GM23338 (cell line): ENCODE data around the gene RSU1. TPM values are rescaled to one million over a fixed set of nuclear protein-coding genes. Genes with fewer than 3 reads are reported as not detected.

Experiments
- ATAC-seq: fragments of 200-7000 bp; cut with Tn5 transposase; 3 replicates; pipeline ENCODE4 v1.9.1; 2020
- DNase-seq: peaks from one replicate; pipeline ENCODE4 v3.0.0-alpha.2; 2015; ENCODE audit warnings: low spot score
- H2AFZ ChIP-seq: fragments of 200-600 bp; sonication (generic); 2 replicates; pipeline ENCODE4 v1.8.0; 2016; ENCODE audit warnings: antibody characterized with exemption, mild to moderate bottlenecking, moderate library complexity
- H3F3A ChIP-seq: fragments of 200-600 bp; sonication (generic); replicated peaks from 2 replicates; pipeline ENCODE4 v1.8.0; 2017; ENCODE audit warnings: antibody characterized with exemption, mixed run types, low read depth
- H3K27ac ChIP-seq: fragments of 200-600 bp; sonication (generic); 2 replicates; pipeline ENCODE4 v1.6.1; 2016; ENCODE audit warnings: low read depth
- H3K27me3 ChIP-seq: fragments of 200-600 bp; sonication (generic); 2 replicates; pipeline ENCODE4 v1.8.0; 2016; ENCODE audit warnings: mild to moderate bottlenecking, mixed run types, moderate library complexity; ENCODE audit not compliant: insufficient read depth
- H3K36me3 ChIP-seq: fragments of 200-600 bp; sonication (generic); 2 replicates; pipeline ENCODE4 v1.8.0; 2016; ENCODE audit warnings: mild to moderate bottlenecking; ENCODE audit not compliant: insufficient read depth
- H3K4me1 ChIP-seq: fragments of 200-600 bp; sonication (generic); 2 replicates; pipeline ENCODE4 v1.8.0; 2016; ENCODE audit warnings: mild to moderate bottlenecking, moderate library complexity; ENCODE audit not compliant: insufficient read depth
- H3K4me2 ChIP-seq: fragments of 200-600 bp; sonication (generic); 2 replicates; pipeline ENCODE4 v1.7.1; 2017; ENCODE audit warnings: mixed run types
- H3K4me3 ChIP-seq: fragments of 200-600 bp; sonication (generic); 2 replicates; pipeline ENCODE4 v1.6.1; 2016; ENCODE audit warnings: mixed run types
- H3K79me2 ChIP-seq: fragments of 200-600 bp; sonication (generic); replicated peaks from 2 replicates; pipeline ENCODE4 v1.8.0; 2017; ENCODE audit warnings: mild to moderate bottlenecking; ENCODE audit not compliant: insufficient read depth
- H3K9me2 ChIP-seq: fragments of 200-600 bp; sonication (generic); 2 replicates; pipeline ENCODE4 v1.8.0; 2017; ENCODE audit not compliant: insufficient read depth
- H4K20me1 ChIP-seq: fragments of 200-600 bp; sonication (generic); replicated peaks from 2 replicates; pipeline ENCODE4 v1.8.0; 2017; ENCODE audit warnings: mild to moderate bottlenecking; ENCODE audit not compliant: insufficient read depth
- H3K27ac Mint-ChIP-seq: 2 replicates; pipeline ENCODE4 v1.8.0; 2020; ENCODE audit warnings: inconsistent platforms, mild to moderate bottlenecking, moderate library complexity, mixed read lengths
- H3K27me3 Mint-ChIP-seq: 3 replicates; pipeline ENCODE4 v1.8.0; 2022; ENCODE audit warnings: low read depth, mild to moderate bottlenecking, moderate library complexity, mixed read lengths, inconsistent platforms; ENCODE audit not compliant: insufficient read depth, poor library complexity
- H3K36me3 Mint-ChIP-seq: 3 replicates; pipeline ENCODE4 v1.8.0; 2021; ENCODE audit warnings: low read depth, mild to moderate bottlenecking, inconsistent platforms, moderate library complexity, mixed read lengths
- H3K4me1 Mint-ChIP-seq: 3 replicates; pipeline ENCODE4 v1.8.0; 2020; ENCODE audit warnings: mild to moderate bottlenecking, inconsistent platforms, mixed read lengths
- H3K4me3 Mint-ChIP-seq: 3 replicates; pipeline ENCODE4 v1.8.0; 2021; ENCODE audit warnings: moderate library complexity, mild to moderate bottlenecking, inconsistent platforms, mixed read lengths
- H3K9me3 Mint-ChIP-seq: 3 replicates; pipeline ENCODE4 v1.8.0; 2020; ENCODE audit warnings: moderate library complexity, mild to moderate bottlenecking, inconsistent platforms, mixed read lengths
- CREB1 ChIP-seq: fragments of 250-450 bp; sonication (Bioruptor Pico); IDR thresholded peaks from 2 replicates; pipeline ENCODE4 v1.5.0; 2020; ENCODE audit warnings: low read depth, mild to moderate bottlenecking, moderate library complexity
- CTCF ChIP-seq, 2 experiments: fragments of 200-600 bp in 1 of 2; sonication (generic) in 1 of 2; conservative IDR thresholded peaks; 2 replicates each; pipeline versions ENCODE4 v1.5.1 to v1.6.1; 2016 to 2017; ENCODE audit warnings: antibody characterized with exemption in 2 of 2, low read depth in 2 of 2, mild to moderate bottlenecking in 2 of 2, moderate library complexity in 1 of 2
- EZH2 ChIP-seq: fragments of 200-600 bp; sonication (generic); IDR thresholded peaks from one replicate; pipeline ENCODE4 v1.8.0; 2017; ENCODE audit warnings: antibody characterized with exemption, mild to moderate bottlenecking, low read depth; ENCODE audit not compliant: unreplicated experiment
- EZH2phosphoT487 ChIP-seq: fragments of 200-600 bp; sonication (generic); IDR thresholded peaks from one replicate; pipeline ENCODE4 v1.8.1; 2018; ENCODE audit warnings: antibody characterized with exemption; ENCODE audit not compliant: unreplicated experiment
- JUNB ChIP-seq: IDR thresholded peaks from one replicate; pipeline ENCODE4 v1.6.1; 2016; ENCODE audit warnings: antibody characterized with exemption; ENCODE audit not compliant: unreplicated experiment
- NANOG ChIP-seq: IDR thresholded peaks from 2 replicates; pipeline ENCODE4 v1.6.1; 2016; ENCODE audit warnings: antibody characterized with exemption, borderline replicate concordance
- POLR2AphosphoS5 ChIP-seq: IDR thresholded peaks from 2 replicates; pipeline ENCODE4 v1.6.1; 2016; ENCODE audit warnings: antibody characterized with exemption, low read depth
- STAT1 ChIP-seq: IDR thresholded peaks from one replicate; pipeline ENCODE4 v1.6.1; 2016; ENCODE audit warnings: antibody characterized with exemption; ENCODE audit not compliant: unreplicated experiment
- ZNF114 ChIP-seq: fragments of 250-450 bp; sonication (Bioruptor Pico); IDR thresholded peaks from 2 replicates; pipeline ENCODE4 v1.5.0; 2020; ENCODE audit warnings: mild to moderate bottlenecking, moderate library complexity
- ZNF331 ChIP-seq: fragments of 250-450 bp; sonication (Bioruptor Pico); IDR thresholded peaks from 2 replicates; pipeline ENCODE4 v1.5.0; 2020; ENCODE audit warnings: low read depth, mild to moderate bottlenecking, moderate library complexity
- polyA plus RNA-seq: library from polyadenylated mRNA; unstranded; fragments of >200 nt; fragmentation: Nextera tagmentation; extraction: Ambion mirVana; gene quantifications from 2 replicates; pipeline ENCODE4 v1.2.1, GENCODE V29; 2016
- total RNA-seq: library from RNA; depleted of rRNA; stranded (reverse); fragments of >200 nt; shearing (Covaris generic); gene quantifications from 2 replicates; pipeline ENCODE4 v1.2.3, GENCODE V29; 2014
- TF ChIP-seq, protein P1 (sequence below): IDR thresholded peaks from one replicate; pipeline ENCODE4 v1.6.1; 2018; ENCODE audit warnings: antibody characterized with exemption; ENCODE audit not compliant: unreplicated experiment
- TF ChIP-seq, protein P2 (sequence below): IDR thresholded peaks from 2 replicates; pipeline ENCODE4 v1.6.1; 2016; ENCODE audit warnings: antibody characterized with exemption
- TF ChIP-seq, protein P3 (sequence below): fragments of 250-450 bp; sonication (Bioruptor Pico); IDR thresholded peaks from 2 replicates; pipeline ENCODE4 v1.5.0; 2020; ENCODE audit warnings: mild to moderate bottlenecking, moderate library complexity

Gene RSU1
- total and polyA plus RNA-seq, 2 experiments from 2014 or later, result 62.7 to 96.2 TPM

GRCh38 chr10:16639471-16639870, 177.8 kb downstream of the RSU1 start:
- H3K4me1 ChIP-seq, result no peaks in the 10 kb centered on the region
- no peaks in the 10 kb centered on the region for H3K27me3 Mint-ChIP-seq
- no peaks in the 10 kb centered on the region for H3K36me3 Mint-ChIP-seq
- H3K27ac ChIP-seq, result no peak overlapping the region
- H4K20me1 ChIP-seq, result peaks cover 4% of the 10 kb centered on the region; the same call in 1 of the 2 replicates
- no peaks in the 10 kb centered on the region for H3K27me3 ChIP-seq
- H3K4me1 Mint-ChIP-seq, result peaks cover 8% of the 10 kb centered on the region
- no peaks in the 10 kb centered on the region for H3F3A ChIP-seq
- DNase-seq, result no peak
- H3K9me2 ChIP-seq, result 0 out of 2 replicates have a peak, but pooled peaks cover 5% of the 10 kb centered on the region
- ATAC-seq, result no peak
- TF ChIP-seq NANOG, result no peak
- TF ChIP-seq, protein P1, sequence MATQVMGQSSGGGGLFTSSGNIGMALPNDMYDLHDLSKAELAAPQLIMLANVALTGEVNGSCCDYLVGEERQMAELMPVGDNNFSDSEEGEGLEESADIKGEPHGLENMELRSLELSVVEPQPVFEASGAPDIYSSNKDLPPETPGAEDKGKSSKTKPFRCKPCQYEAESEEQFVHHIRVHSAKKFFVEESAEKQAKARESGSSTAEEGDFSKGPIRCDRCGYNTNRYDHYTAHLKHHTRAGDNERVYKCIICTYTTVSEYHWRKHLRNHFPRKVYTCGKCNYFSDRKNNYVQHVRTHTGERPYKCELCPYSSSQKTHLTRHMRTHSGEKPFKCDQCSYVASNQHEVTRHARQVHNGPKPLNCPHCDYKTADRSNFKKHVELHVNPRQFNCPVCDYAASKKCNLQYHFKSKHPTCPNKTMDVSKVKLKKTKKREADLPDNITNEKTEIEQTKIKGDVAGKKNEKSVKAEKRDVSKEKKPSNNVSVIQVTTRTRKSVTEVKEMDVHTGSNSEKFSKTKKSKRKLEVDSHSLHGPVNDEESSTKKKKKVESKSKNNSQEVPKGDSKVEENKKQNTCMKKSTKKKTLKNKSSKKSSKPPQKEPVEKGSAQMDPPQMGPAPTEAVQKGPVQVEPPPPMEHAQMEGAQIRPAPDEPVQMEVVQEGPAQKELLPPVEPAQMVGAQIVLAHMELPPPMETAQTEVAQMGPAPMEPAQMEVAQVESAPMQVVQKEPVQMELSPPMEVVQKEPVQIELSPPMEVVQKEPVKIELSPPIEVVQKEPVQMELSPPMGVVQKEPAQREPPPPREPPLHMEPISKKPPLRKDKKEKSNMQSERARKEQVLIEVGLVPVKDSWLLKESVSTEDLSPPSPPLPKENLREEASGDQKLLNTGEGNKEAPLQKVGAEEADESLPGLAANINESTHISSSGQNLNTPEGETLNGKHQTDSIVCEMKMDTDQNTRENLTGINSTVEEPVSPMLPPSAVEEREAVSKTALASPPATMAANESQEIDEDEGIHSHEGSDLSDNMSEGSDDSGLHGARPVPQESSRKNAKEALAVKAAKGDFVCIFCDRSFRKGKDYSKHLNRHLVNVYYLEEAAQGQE, result no peak
- TF ChIP-seq STAT1, result no peak
- TF ChIP-seq ZNF331 (CRISPR knock-in tag), result no peak
- TF ChIP-seq CREB1, result no peak
- TF ChIP-seq JUNB, result no peak
- TF ChIP-seq, protein P2, sequence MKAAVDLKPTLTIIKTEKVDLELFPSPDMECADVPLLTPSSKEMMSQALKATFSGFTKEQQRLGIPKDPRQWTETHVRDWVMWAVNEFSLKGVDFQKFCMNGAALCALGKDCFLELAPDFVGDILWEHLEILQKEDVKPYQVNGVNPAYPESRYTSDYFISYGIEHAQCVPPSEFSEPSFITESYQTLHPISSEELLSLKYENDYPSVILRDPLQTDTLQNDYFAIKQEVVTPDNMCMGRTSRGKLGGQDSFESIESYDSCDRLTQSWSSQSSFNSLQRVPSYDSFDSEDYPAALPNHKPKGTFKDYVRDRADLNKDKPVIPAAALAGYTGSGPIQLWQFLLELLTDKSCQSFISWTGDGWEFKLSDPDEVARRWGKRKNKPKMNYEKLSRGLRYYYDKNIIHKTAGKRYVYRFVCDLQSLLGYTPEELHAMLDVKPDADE, result no peak
- no peak for TF ChIP-seq ZNF114 (CRISPR knock-in tag)
- no peak for TF ChIP-seq CTCF (conservative IDR thresholded peaks at IDR 0.05; ENCODE audit: low read depth in 2 of 2)
- no peak for TF ChIP-seq POLR2AphosphoS5
- TF ChIP-seq EZH2phosphoT487, result no peak
- TF ChIP-seq, protein P3, sequence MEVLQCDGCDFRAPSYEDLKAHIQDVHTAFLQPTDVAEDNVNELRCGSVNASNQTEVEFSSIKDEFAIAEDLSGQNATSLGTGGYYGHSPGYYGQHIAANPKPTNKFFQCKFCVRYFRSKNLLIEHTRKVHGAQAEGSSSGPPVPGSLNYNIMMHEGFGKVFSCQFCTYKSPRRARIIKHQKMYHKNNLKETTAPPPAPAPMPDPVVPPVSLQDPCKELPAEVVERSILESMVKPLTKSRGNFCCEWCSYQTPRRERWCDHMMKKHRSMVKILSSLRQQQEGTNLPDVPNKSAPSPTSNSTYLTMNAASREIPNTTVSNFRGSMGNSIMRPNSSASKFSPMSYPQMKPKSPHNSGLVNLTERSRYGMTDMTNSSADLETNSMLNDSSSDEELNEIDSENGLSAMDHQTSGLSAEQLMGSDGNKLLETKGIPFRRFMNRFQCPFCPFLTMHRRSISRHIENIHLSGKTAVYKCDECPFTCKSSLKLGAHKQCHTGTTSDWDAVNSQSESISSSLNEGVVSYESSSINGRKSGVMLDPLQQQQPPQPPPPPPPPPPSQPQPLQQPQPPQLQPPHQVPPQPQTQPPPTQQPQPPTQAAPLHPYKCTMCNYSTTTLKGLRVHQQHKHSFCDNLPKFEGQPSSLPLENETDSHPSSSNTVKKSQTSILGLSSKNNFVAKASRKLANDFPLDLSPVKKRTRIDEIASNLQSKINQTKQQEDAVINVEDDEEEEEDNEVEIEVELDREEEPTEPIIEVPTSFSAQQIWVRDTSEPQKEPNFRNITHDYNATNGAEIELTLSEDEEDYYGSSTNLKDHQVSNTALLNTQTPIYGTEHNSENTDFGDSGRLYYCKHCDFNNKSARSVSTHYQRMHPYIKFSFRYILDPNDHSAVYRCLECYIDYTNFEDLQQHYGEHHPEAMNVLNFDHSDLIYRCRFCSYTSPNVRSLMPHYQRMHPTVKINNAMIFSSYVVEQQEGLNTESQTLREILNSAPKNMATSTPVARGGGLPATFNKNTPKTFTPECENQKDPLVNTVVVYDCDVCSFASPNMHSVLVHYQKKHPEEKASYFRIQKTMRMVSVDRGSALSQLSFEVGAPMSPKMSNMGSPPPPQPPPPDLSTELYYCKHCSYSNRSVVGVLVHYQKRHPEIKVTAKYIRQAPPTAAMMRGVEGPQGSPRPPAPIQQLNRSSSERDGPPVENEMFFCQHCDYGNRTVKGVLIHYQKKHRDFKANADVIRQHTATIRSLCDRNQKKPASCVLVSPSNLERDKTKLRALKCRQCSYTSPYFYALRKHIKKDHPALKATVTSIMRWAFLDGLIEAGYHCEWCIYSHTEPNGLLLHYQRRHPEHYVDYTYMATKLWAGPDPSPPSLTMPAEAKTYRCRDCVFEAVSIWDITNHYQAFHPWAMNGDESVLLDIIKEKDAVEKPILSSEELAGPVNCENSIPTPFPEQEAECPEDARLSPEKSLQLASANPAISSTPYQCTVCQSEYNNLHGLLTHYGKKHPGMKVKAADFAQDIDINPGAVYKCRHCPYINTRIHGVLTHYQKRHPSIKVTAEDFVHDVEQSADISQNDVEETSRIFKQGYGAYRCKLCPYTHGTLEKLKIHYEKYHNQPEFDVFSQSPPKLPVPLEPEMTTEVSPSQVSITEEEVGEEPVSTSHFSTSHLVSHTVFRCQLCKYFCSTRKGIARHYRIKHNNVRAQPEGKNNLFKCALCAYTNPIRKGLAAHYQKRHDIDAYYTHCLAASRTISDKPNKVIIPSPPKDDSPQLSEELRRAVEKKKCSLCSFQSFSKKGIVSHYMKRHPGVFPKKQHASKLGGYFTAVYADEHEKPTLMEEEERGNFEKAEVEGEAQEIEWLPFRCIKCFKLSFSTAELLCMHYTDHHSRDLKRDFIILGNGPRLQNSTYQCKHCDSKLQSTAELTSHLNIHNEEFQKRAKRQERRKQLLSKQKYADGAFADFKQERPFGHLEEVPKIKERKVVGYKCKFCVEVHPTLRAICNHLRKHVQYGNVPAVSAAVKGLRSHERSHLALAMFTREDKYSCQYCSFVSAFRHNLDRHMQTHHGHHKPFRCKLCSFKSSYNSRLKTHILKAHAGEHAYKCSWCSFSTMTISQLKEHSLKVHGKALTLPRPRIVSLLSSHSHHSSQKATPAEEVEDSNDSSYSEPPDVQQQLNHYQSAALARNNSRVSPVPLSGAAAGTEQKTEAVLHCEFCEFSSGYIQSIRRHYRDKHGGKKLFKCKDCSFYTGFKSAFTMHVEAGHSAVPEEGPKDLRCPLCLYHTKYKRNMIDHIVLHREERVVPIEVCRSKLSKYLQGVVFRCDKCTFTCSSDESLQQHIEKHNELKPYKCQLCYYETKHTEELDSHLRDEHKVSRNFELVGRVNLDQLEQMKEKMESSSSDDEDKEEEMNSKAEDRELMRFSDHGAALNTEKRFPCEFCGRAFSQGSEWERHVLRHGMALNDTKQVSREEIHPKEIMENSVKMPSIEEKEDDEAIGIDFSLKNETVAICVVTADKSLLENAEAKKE, result no peak
- no peak for TF ChIP-seq EZH2
- no peak overlapping the region for H3K4me3 Mint-ChIP-seq
- no peaks in the 10 kb centered on the region for H3K79me2 ChIP-seq
- H3K9me3 Mint-ChIP-seq, result no peaks in the 10 kb centered on the region
- no peak overlapping the region for H3K4me3 ChIP-seq
- no peaks in the 10 kb centered on the region for H3K36me3 ChIP-seq
- H2AFZ ChIP-seq, result no peak overlapping the region
- H3K27ac Mint-ChIP-seq, result no peak overlapping the region
- no peak overlapping the region for H3K4me2 ChIP-seq
